GM13976 (cell line): ENCODE results near the gene SPAG16.

ENCODE experiments used
- DNase-seq: peaks from one replicate; pipeline ENCODE4 v3.0.0; 2012; ENCODE audit warnings: low spot score
- CTCF ChIP-seq: IDR thresholded peaks from 2 replicates; pipeline ENCODE4 v1.5.1; 2012; ENCODE audit warnings: borderline replicate concordance, mild to moderate bottlenecking; ENCODE audit not compliant: insufficient read depth; ENCODE audit errors: extremely low read depth, missing control alignments, control extremely low read depth
- in situ Hi-C: fragments of 300-500 bp; cut with MboI; formaldehyde crosslinking; loops from one replicate; pipeline ENCODE4 v1.12.0; 2022; ENCODE audit warnings: low sequenced_read_pairs, mixed read lengths, inconsistent platforms; ENCODE audit not compliant: unreplicated experiment

SPAG16 gene

GRCh38 chr2:214088536-214088935 is 804.3 kb downstream of the SPAG16 start:
- in situ Hi-C loops, result no loop called here
- DNase-seq, result no peak
- no peak for TF ChIP-seq CTCF

- in situ Hi-C loops, result no loop called here
- TF ChIP-seq CTCF, result no peak
- no peak for DNase-seq
Measured at GRCh38 chr2:214096208-214096715, 812.0 kb downstream of the SPAG16 start.

GRCh38 chr2:214098811-214099210 is 814.5 kb downstream of the SPAG16 start:
- TF ChIP-seq CTCF, result no peak
- in situ Hi-C loops, result no loop called here
- no peak for DNase-seq

GRCh38 chr2:214100488-214100887 is 816.2 kb downstream of the SPAG16 start:
- DNase-seq, result no peak
- no peak for TF ChIP-seq CTCF
- in situ Hi-C loops, result no loop called here

- in situ Hi-C loops, result no loop called here
- TF ChIP-seq CTCF, result no peak
Measured at GRCh38 chr2:214103276-214104001, 819.2 kb downstream of the SPAG16 start.

GRCh38 chr2:214104219-214104618 is 820.0 kb downstream of the SPAG16 start:
- in situ Hi-C loops, result no loop called here
- DNase-seq, result no peak
- no peak for TF ChIP-seq CTCF

More at GRCh38 chr2:214103276-214104001, 819.2 kb downstream of the SPAG16 start:
- DNase-seq, result no peak
